Suprapubic skin (tissue), 4 donors: ENCODE results near the gene NPIPB2. TPM values are rescaled to one million over a fixed set of nuclear protein-coding genes. Genes with fewer than 3 reads are reported as not detected.
"Not testable (repeated sequence)": the region's sequence is repeated elsewhere in the genome, so short reads cannot be mapped to it uniquely, and the experiment has no call there.

Experiments
- DNase-seq, 2 donors: peaks; one replicate each; pipeline ENCODE4 v3.0.0-alpha.2; 2019; ENCODE audit warnings: low spot score in 2 of 2
- H3K27ac ChIP-seq: fragments of 200-600 bp; sonication (generic); one replicate; pipeline ENCODE4 v1.5.1; 2019
- H3K27me3 ChIP-seq: fragments of 200-600 bp; sonication (generic); one replicate; pipeline ENCODE4 v1.5.1; 2019
- H3K36me3 ChIP-seq: fragments of 200-600 bp; sonication (generic); one replicate; pipeline ENCODE4 v1.5.1; 2019
- H3K4me1 ChIP-seq: fragments of 200-600 bp; sonication (generic); one replicate; pipeline ENCODE4 v1.5.1; 2019
- H3K4me3 ChIP-seq: fragments of 200-600 bp; sonication (generic); one replicate; pipeline ENCODE4 v1.5.1; 2019; ENCODE audit warnings: mild to moderate bottlenecking
- H3K9me3 ChIP-seq: fragments of 200-600 bp; sonication (generic); one replicate; pipeline ENCODE4 v1.5.1; 2019
- CTCF ChIP-seq, 2 donors: fragments of 200-600 bp in 1 of 2; fragments of 450-650 bp in 1 of 2; sonication (generic) in 1 of 2; IDR thresholded peaks; one replicate each; pipeline ENCODE4 v1.5.1; 2016 to 2019; ENCODE audit warnings: antibody characterized with exemption in 2 of 2, mild to moderate bottlenecking in 1 of 2, moderate library complexity in 1 of 2
- EP300 ChIP-seq: sonication (generic); formaldehyde crosslinking; IDR thresholded peaks from one replicate; pipeline ENCODE4 v1.6.1; 2017; ENCODE audit warnings: antibody characterized with exemption
- POLR2A ChIP-seq, 2 donors: fragments of 450-650 bp; IDR thresholded peaks; one replicate each; pipeline ENCODE4 v1.6.1; 2017; ENCODE audit warnings: antibody characterized with exemption in 2 of 2, mild to moderate bottlenecking in 2 of 2, moderate library complexity in 2 of 2
- POLR2AphosphoS5 ChIP-seq, 3 donors: sonication (generic); formaldehyde crosslinking; IDR thresholded peaks; one replicate each; pipeline ENCODE4 v1.6.1; 2017; ENCODE audit warnings: antibody characterized with exemption in 3 of 3
- WGBS: methylation state at CpG from one replicate; pipeline ENCODE4 v1.1.5; 2018; 5-methylcytosine and 5-hydroxymethylcytosine counted together
- total RNA-seq, 4 donors: library from RNA; depleted of rRNA; stranded (reverse); fragments of >200 nt; gene quantifications; one replicate each; pipeline ENCODE4 v1.1.0, GENCODE V29; 2016

Gene NPIPB2
- 10 to 100 TPM; 10.4 to 59.9 (median 12.4) TPM for total RNA-seq

GRCh38 chr16:11941945-11942344, at the start of gene NPIPB2:
Gene NPIPB2 (minus strand): TSS chr16:11942045. CDS start chr16:11942045, 0 bp downstream.
- H3K36me3 ChIP-seq, H3K4me3 ChIP-seq, H3K4me1 ChIP-seq, DNase-seq, H3K27me3 ChIP-seq, H3K27ac ChIP-seq, H3K9me3 ChIP-seq: not testable (repeated sequence)
- WGBS: 100% methylated on average over 2 of the region's 4 CpGs

GRCh38 chr16:11990702-11991390, 49.0 kb upstream of the NPIPB2 start:
- Histone ChIP-seq H3K9me3 (no peaks in the 10 kb centered on the region), H3K4me3 (no peak overlapping the region), H3K36me3 (no peaks in the 10 kb centered on the region), H3K4me1 (peaks cover 19% of the 10 kb centered on the region), H3K27ac (no peak overlapping the region), H3K27me3 (no peaks in the 10 kb centered on the region)
- 87% methylated on average over 11 of the region's 11 CpGs for WGBS
- no peak for TF ChIP-seq POLR2AphosphoS5 (IDR thresholded peaks at IDR 0.05)
- TF ChIP-seq EP300: no peak
- no peak for TF ChIP-seq POLR2A (IDR thresholded peaks at IDR 0.05)
- no peak for TF ChIP-seq CTCF (IDR thresholded peaks at IDR 0.05)
- no peak for DNase-seq

- TF ChIP-seq POLR2A (IDR thresholded peaks at IDR 0.05) (no peak), CTCF (IDR thresholded peaks at IDR 0.05) (no peak), EP300 (no peak), POLR2AphosphoS5 (IDR thresholded peaks at IDR 0.05) (no peak)
- 48% methylated on average over 5 of the region's 5 CpGs for WGBS
- H3K4me3 ChIP-seq: no peak overlapping the region
- no peak overlapping the region for H3K27ac ChIP-seq
- DNase-seq: no peak
- H3K27me3 ChIP-seq: no peaks in the 10 kb centered on the region
- H3K9me3 ChIP-seq: no peaks in the 10 kb centered on the region
- no peaks in the 10 kb centered on the region for H3K36me3 ChIP-seq
- H3K4me1 ChIP-seq: peaks cover 6% of the 10 kb centered on the region
These were observed 46.6 kb upstream of the NPIPB2 start for GRCh38 chr16:11988258-11988978.

- no peaks in the 10 kb centered on the region for H3K36me3 ChIP-seq
- no peaks in the 10 kb centered on the region for H3K9me3 ChIP-seq
- peaks cover 6% of the 10 kb centered on the region for H3K4me1 ChIP-seq
- 86% methylated on average over 12 of the region's 12 CpGs for WGBS
- no peaks in the 10 kb centered on the region for H3K27me3 ChIP-seq
- DNase-seq: no peak
- H3K27ac ChIP-seq: no peak overlapping the region
- H3K4me3 ChIP-seq: no peak overlapping the region
- no peak for TF ChIP-seq POLR2AphosphoS5 (IDR thresholded peaks at IDR 0.05)
- no peak for TF ChIP-seq CTCF (IDR thresholded peaks at IDR 0.05)
- TF ChIP-seq EP300: no peak
- TF ChIP-seq POLR2A (IDR thresholded peaks at IDR 0.05): no peak
These were observed 44.7 kb upstream of the NPIPB2 start for GRCh38 chr16:11986521-11987057.

- Histone ChIP-seq H3K4me3 (no peak overlapping the region), H3K27me3 (no peaks in the 10 kb centered on the region), H3K27ac (no peak overlapping the region), H3K36me3 (no peaks in the 10 kb centered on the region), H3K9me3 (no peaks in the 10 kb centered on the region), H3K4me1 (peaks cover 6% of the 10 kb centered on the region)
- 63% methylated on average over 5 of the region's 5 CpGs for WGBS
- TF ChIP-seq CTCF (IDR thresholded peaks at IDR 0.05): no peak
- no peak for TF ChIP-seq POLR2A (IDR thresholded peaks at IDR 0.05)
- TF ChIP-seq POLR2AphosphoS5 (IDR thresholded peaks at IDR 0.05): no peak
- TF ChIP-seq EP300: no peak
- DNase-seq: no peak
These were observed 43.4 kb upstream of the NPIPB2 start for GRCh38 chr16:11985250-11985649.
